GM21717 (cell line): ENCODE results near the gene ARMC12.

Experiments
- ATAC-seq: cut with Tn5 transposase; IDR thresholded peaks from one replicate; pipeline ENCODE4 v1.9.1; 2021; ENCODE audit warnings: mild to moderate bottlenecking, moderate library complexity; ENCODE audit not compliant: unreplicated experiment

ARMC12 gene

DNA sequence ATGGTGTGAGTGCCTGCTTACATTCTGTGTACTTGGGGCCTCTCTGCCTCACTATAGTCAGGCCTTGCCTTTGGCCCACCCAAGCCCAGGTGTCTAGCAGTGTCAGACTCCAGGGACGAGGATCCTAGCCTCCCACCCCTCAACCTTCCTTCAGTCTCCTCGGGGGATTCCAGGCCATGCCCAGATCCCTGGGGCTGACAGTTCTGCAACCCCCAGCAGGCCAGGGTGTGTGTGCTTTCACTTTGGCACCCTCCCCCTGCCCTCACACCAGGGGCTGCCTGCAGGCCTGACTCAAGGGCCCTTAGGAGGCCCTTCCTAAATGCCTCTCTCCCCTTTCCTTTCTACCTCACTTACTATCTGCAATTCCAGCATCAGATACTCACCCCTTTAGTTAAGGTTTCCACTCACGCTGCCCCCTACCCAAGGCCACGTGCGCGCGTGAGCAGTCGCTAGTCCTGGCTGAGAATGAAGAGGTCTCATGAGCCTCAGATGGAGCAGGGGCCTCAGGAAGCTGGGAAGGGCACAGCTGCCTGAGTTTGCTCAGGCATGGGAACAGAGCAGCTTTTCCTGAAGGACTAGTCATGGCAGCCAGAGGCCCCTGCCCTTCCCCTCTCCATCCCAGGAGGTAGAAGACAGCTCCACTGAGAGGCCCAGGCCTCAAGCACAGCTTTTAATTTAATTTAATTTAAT is 61.1 kb downstream of the ARMC12 start:
- ATAC-seq: no peak
